Endothelial cell of umbilical vein (primary cell): ENCODE data around the gene DCHS2. TPM values are rescaled to one million over a fixed set of nuclear protein-coding genes. Genes with fewer than 3 reads are reported as not detected.

ENCODE experiments used
- BruUV-seq: library from RNA; stranded (reverse); fragments of 400-500 nt; replicated peaks from 2 replicates; lab custom pipeline; 2021; lab: Mats Ljungman, UMichigan
- CTCF ChIA-PET: fragments of 300-600, 350-600 bp; sonication (Branson Sonifier 250); formaldehyde crosslinking; loops from one replicate; lab custom pipeline; 2021; ENCODE audit warnings: antibody characterized with exemption, inconsistent platforms; lab: Charles Lee
- POLR2A ChIA-PET: fragments of 300-600, 350-600 bp; sonication (Branson Sonifier 250); formaldehyde crosslinking; loops from one replicate; lab custom pipeline; 2021; ENCODE audit warnings: antibody characterized with exemption, inconsistent platforms; lab: Charles Lee
- DNase-seq: peaks from one replicate; pipeline ENCODE4 v3.0.0-alpha.2; 2011; ENCODE audit warnings: low read depth, low spot score
- FAIRE-seq: peaks from 2 replicates; lab custom pipeline; 2011; peaks lifted over from hg19 to GRCh38; lab: Jason Lieb, UNC
- H2AFZ ChIP-seq: 2 replicates; pipeline ENCODE4 v1.6.0; 2012; ENCODE audit warnings: low read depth, low read length, control low read depth, inconsistent platforms
- H3K27ac ChIP-seq: 2 replicates; pipeline ENCODE4 v1.5.1; 2011; ENCODE audit warnings: low read depth, mild to moderate bottlenecking, control low read depth, low read length, moderate library complexity; ENCODE audit not compliant: insufficient read depth
- H3K27me3 ChIP-seq, 2 experiments: 2 replicates each; pipeline versions ENCODE4 v1.6.0 to v1.6.1; 2011; ENCODE audit warnings: low read length in 2 of 2, mixed read lengths in 1 of 2; ENCODE audit not compliant: control insufficient read depth in 2 of 2, insufficient read depth in 2 of 2
- H3K36me3 ChIP-seq, 2 experiments: 2 replicates in 1 of 2; 3 replicates in 1 of 2; pipeline ENCODE4 v1.5.1; 2011; ENCODE audit warnings: low read length in 2 of 2, mild to moderate bottlenecking in 1 of 2, moderate library complexity in 1 of 2; ENCODE audit not compliant: control insufficient read depth in 2 of 2, insufficient read depth in 2 of 2; ENCODE audit errors: extremely low read depth in 1 of 2
- H3K4me1 ChIP-seq: 3 replicates; pipeline ENCODE4 v1.5.1; 2011; ENCODE audit warnings: mild to moderate bottlenecking, low read length; ENCODE audit not compliant: control insufficient read depth, insufficient read depth; ENCODE audit errors: extremely low read depth
- H3K4me2 ChIP-seq: 2 replicates; pipeline ENCODE4 v1.6.1; 2011; ENCODE audit warnings: low read length, control low read depth, mixed read lengths; ENCODE audit not compliant: insufficient read depth
- H3K4me3 ChIP-seq, 3 experiments: fragments of 200-600 bp in 1 of 3; sonication (generic), shearing (Covaris generic) in 1 of 3; replicated peaks in 1 of 3; 2 replicates each; pipeline ENCODE4 v1.5.1; 2011 to 2016; ENCODE audit warnings: control low read depth in 3 of 3, low read length in 3 of 3, mild to moderate bottlenecking in 2 of 3, inconsistent platforms in 1 of 3, low read depth in 1 of 3, moderate library complexity in 1 of 3; ENCODE audit not compliant: insufficient read depth in 1 of 3
- H3K79me2 ChIP-seq: 2 replicates; pipeline ENCODE4 v1.6.0; 2012; ENCODE audit warnings: low read length, inconsistent platforms; ENCODE audit not compliant: control insufficient read depth, insufficient read depth
- H3K9ac ChIP-seq: replicated peaks from 2 replicates; pipeline ENCODE3; 2011; ENCODE audit warnings: low read length, control low read depth; ENCODE audit not compliant: insufficient read depth; ENCODE audit errors: extremely low read depth
- H3K9me1 ChIP-seq: replicated peaks from 3 replicates; pipeline ENCODE4 v1.6.0; 2011; ENCODE audit warnings: mild to moderate bottlenecking, low read length; ENCODE audit not compliant: control insufficient read depth, insufficient read depth; ENCODE audit errors: extremely low read depth
- H3K9me3 ChIP-seq: replicated peaks from 2 replicates; pipeline ENCODE4 v1.5.1; 2012; ENCODE audit warnings: low read length, inconsistent platforms; ENCODE audit not compliant: control insufficient read depth, insufficient read depth
- H4K20me1 ChIP-seq: replicated peaks from 2 replicates; pipeline ENCODE3; 2011; ENCODE audit warnings: mild to moderate bottlenecking, low read length; ENCODE audit not compliant: control insufficient read depth, insufficient read depth; ENCODE audit errors: extremely low read depth
- CTCF ChIP-seq, 2 donors: IDR thresholded peaks; 1 replicate in 1 of 2; 2 replicates in 1 of 2; pipeline ENCODE4 v1.5.1; 2011; ENCODE audit warnings: low read length in 2 of 2, mild to moderate bottlenecking in 2 of 2, moderate library complexity in 2 of 2, control low read depth in 1 of 2, inconsistent platforms in 1 of 2, low read depth in 1 of 2; ENCODE audit not compliant: insufficient read depth in 1 of 2; ENCODE audit errors: extremely low read depth in 1 of 2
- EZH2 ChIP-seq: IDR thresholded peaks from 2 replicates; pipeline ENCODE4 v1.6.1; 2012; ENCODE audit warnings: borderline replicate concordance, low read depth, mild to moderate bottlenecking, moderate library complexity, low read length, inconsistent platforms; ENCODE audit not compliant: severe bottlenecking
- FOS ChIP-seq: IDR thresholded peaks from 2 replicates; pipeline ENCODE4 v1.6.1; 2011; ENCODE audit warnings: mild to moderate bottlenecking, low read length, moderate library complexity, borderline replicate concordance; ENCODE audit not compliant: insufficient read depth
- JUN ChIP-seq: IDR thresholded peaks from 2 replicates; pipeline ENCODE4 v1.6.1; 2011; ENCODE audit warnings: borderline replicate concordance, low read depth; ENCODE audit not compliant: insufficient read length, insufficient read depth
- MAX ChIP-seq: IDR thresholded peaks from 2 replicates; pipeline ENCODE4 v1.6.1; 2011; ENCODE audit not compliant: insufficient read depth, insufficient read length
- MYC ChIP-seq: IDR thresholded peaks from one replicate; pipeline ENCODE4 v1.6.1; 2011; ENCODE audit warnings: mild to moderate bottlenecking, low read depth, low read length
- POLR2A ChIP-seq: IDR thresholded peaks from 2 replicates; pipeline ENCODE4 v1.6.1; 2012; ENCODE audit warnings: low read depth, mild to moderate bottlenecking, control low read depth, low read length
- POLR2AphosphoS5 ChIP-seq: IDR thresholded peaks from 2 replicates; pipeline ENCODE4 v1.6.1; 2012; ENCODE audit warnings: low read depth, mild to moderate bottlenecking, control low read depth, low read length, moderate library complexity; ENCODE audit not compliant: insufficient read depth
- dilution Hi-C: fragments of 300-500 bp; cut with MboI; formaldehyde crosslinking; loops from one replicate; pipeline ENCODE4 v1.15.0; 2019; ENCODE audit warnings: low sequenced_read_pairs; ENCODE audit not compliant: extremely low pct_ligation_motif_present
- intact Hi-C: fragments of 100-400 bp; cut with micrococcal nuclease; formaldehyde crosslinking; loops from one replicate; pipeline ENCODE4 v1.10.0; 2022
- polyA plus RNA-seq, 4 experiments: library from polyadenylated mRNA; depleted of rRNA in 3 of 4; stranded (reverse) in 3 of 4; unstranded in 1 of 4; fragments of >200 nt; gene quantifications; 2 replicates each; pipeline versions ENCODE4 v1.2.1 to v1.2.3, GENCODE V29; 2011 to 2012; ENCODE audit warnings: missing spikeins in 1 of 4
- total RNA-seq: library from RNA; stranded (reverse); gene quantifications from 2 replicates; pipeline ENCODE4 v1.2.3, GENCODE V29; 2021

Gene DCHS2
- total and polyA plus RNA-seq, 2 donors (not counting 3 experiments of a cell fraction or from before 2014, with no cell fraction given) = not detected

GRCh38 chr4:154328030-154328429 is 163.6 kb downstream of the DCHS2 start:
- TF ChIP-seq MYC (no peak), FOS (no peak), CTCF (IDR thresholded peaks at IDR 0.05; ENCODE audit: extremely low read depth in 1 of 2, insufficient read depth in 1 of 2, low read depth in 1 of 2, low read length in 2 of 2) (no peak), MAX (no peak), POLR2A (no peak), JUN (no peak), EZH2 (no peak)
- DNase-seq = no peak
- POLR2A ChIA-PET = no interaction called here
- no peak overlapping the region for H3K27ac ChIP-seq
- FAIRE-seq = no peak
- dilution Hi-C loops = no loop called here
- H3K4me2 ChIP-seq = no peak overlapping the region
- BruUV-seq = no TSS peak
- H2AFZ ChIP-seq = no peak overlapping the region
- no peaks in the 10 kb centered on the region for H3K4me1 ChIP-seq
- H4K20me1 ChIP-seq = no peaks in the 10 kb centered on the region
- intact Hi-C loops = no loop called here
- H3K27me3 ChIP-seq = no peaks in the 10 kb centered on the region
- no peak overlapping the region for H3K4me3 ChIP-seq
- H3K79me2 ChIP-seq = no peaks in the 10 kb centered on the region
- no peak overlapping the region for H3K9ac ChIP-seq
- CTCF ChIA-PET = no interaction called here
- no peaks in the 10 kb centered on the region for H3K9me3 ChIP-seq
- H3K36me3 ChIP-seq = no peaks in the 10 kb centered on the region
- no peaks in the 10 kb centered on the region for H3K9me1 ChIP-seq

GRCh38 chr4:154320521-154320920 is 171.1 kb downstream of the DCHS2 start:
- Histone ChIP-seq H3K9ac (no peak overlapping the region), H3K4me1 (no peaks in the 10 kb centered on the region), H2AFZ (no peak overlapping the region), H3K36me3 (no peaks in the 10 kb centered on the region), H3K4me3 (no peak overlapping the region), H4K20me1 (no peaks in the 10 kb centered on the region), H3K79me2 (no peaks in the 10 kb centered on the region), H3K4me2 (no peak overlapping the region), H3K27me3 (no peaks in the 10 kb centered on the region), H3K9me1 (no peaks in the 10 kb centered on the region), H3K27ac (no peak overlapping the region), H3K9me3 (no peaks in the 10 kb centered on the region)
- BruUV-seq = no TSS peak
- intact Hi-C loops (no loop called here), dilution Hi-C loops (no loop called here)
- POLR2A ChIA-PET = no interaction called here
- CTCF ChIA-PET = no interaction called here
- FAIRE-seq (no peak), DNase-seq (no peak)
- TF ChIP-seq POLR2A = no peak
- no peak for TF ChIP-seq MYC
- no peak for TF ChIP-seq JUN
- TF ChIP-seq EZH2 = no peak
- no peak for TF ChIP-seq POLR2AphosphoS5
- no peak for TF ChIP-seq MAX
